D721Med (cell line): Measurements from ENCODE around the gene LTBP1.

ENCODE experiments used
- DNase-seq: peaks from one replicate; pipeline ENCODE4 v3.0.0; 2011; ENCODE audit warnings: low spot score; ENCODE audit not compliant: insufficient read length
- FAIRE-seq: peaks from 2 replicates; lab custom pipeline; 2011; peaks lifted over from hg19 to GRCh38; lab: Jason Lieb, UNC
- CTCF ChIP-seq: IDR thresholded peaks from 2 replicates; pipeline ENCODE4 v1.5.1; 2012; ENCODE audit warnings: mild to moderate bottlenecking, control low read depth; ENCODE audit not compliant: insufficient read depth; ENCODE audit errors: missing control alignments

The LTBP1 gene

GRCh38 chr2:33210626-33211025 lies 263.9 kb downstream of the LTBP1 start:
- no peak for TF ChIP-seq CTCF
- no peak for DNase-seq
- no peak for FAIRE-seq

GRCh38 chr2:33212151-33212550 lies 265.4 kb downstream of the LTBP1 start:
- no peak for FAIRE-seq
- no peak for TF ChIP-seq CTCF
- no peak for DNase-seq

- no peak for DNase-seq
- no peak for FAIRE-seq
- no peak for TF ChIP-seq CTCF
Observed at GRCh38 chr2:33213244-33213643, 266.5 kb downstream of the LTBP1 start.

- no peak for TF ChIP-seq CTCF
- DNase-seq, result no peak
- FAIRE-seq, result no peak
Observed at GRCh38 chr2:33213648-33214047, 266.9 kb downstream of the LTBP1 start.

- FAIRE-seq (no peak), DNase-seq (no peak)
- no peak for TF ChIP-seq CTCF
Observed at GRCh38 chr2:33214436-33214835, 267.7 kb downstream of the LTBP1 start.

GRCh38 chr2:33214857-33215256 lies 268.1 kb downstream of the LTBP1 start:
- DNase-seq (no peak), FAIRE-seq (no peak)
- no peak for TF ChIP-seq CTCF

- FAIRE-seq (no peak), DNase-seq (no peak)
- TF ChIP-seq CTCF, result no peak
Observed at GRCh38 chr2:33215299-33215698, 268.5 kb downstream of the LTBP1 start.
